ENCODE measurements around the gene GPR55.

Gene GPR55

GRCh38 chr2:230934231-230935129 lies 9.4 kb upstream of the GPR55 start:
- DNase-seq, result no peak

- DNase-seq, result no peak
These were observed 8.6 kb upstream of the GPR55 start for GRCh38 chr2:230933521-230934180.

- no peak for DNase-seq
These were observed 7.8 kb upstream of the GPR55 start for GRCh38 chr2:230932556-230933511.

GRCh38 chr2:230931556-230932231 lies 6.7 kb upstream of the GPR55 start:
- no peak for DNase-seq

DNA sequence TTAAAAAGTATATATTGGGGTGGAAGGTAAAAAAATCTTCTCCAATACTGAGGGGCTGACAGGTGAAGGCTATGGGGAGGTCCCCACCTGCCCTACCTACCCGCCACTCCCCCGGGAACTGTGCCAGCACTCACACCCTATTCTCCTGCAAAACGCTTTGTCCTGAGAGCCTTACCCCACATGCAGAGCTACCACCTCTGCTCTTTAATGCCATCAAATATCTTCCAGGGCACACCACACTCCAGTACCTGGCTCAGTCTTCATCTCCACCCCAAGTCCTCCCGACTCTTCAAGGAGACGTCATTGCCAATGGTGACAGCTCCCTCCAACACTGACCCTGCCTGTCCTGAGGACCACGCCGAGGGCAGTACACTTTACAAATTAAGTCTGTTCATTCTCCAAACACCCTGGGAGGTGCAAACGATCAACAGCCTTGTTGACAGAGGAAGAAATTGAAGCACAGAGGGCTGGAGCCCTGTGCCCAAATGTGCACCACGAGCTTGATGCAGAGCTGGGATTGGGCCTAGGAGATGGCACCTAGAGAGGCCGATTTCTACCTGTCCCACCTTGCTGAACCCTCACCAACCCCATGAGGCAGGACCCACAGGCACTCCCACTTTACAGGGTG lies 6.0 kb upstream of the GPR55 start:
- no peak for DNase-seq

- no peak for DNase-seq
These were observed 5.2 kb upstream of the GPR55 start for GRCh38 chr2:230930149-230930780.

- DNase-seq, result no peak
These were observed 4.5 kb upstream of the GPR55 start for GRCh38 chr2:230929381-230930148.

GRCh38 chr2:230928701-230929380 lies 3.8 kb upstream of the GPR55 start:
- no peak for DNase-seq

DNA sequence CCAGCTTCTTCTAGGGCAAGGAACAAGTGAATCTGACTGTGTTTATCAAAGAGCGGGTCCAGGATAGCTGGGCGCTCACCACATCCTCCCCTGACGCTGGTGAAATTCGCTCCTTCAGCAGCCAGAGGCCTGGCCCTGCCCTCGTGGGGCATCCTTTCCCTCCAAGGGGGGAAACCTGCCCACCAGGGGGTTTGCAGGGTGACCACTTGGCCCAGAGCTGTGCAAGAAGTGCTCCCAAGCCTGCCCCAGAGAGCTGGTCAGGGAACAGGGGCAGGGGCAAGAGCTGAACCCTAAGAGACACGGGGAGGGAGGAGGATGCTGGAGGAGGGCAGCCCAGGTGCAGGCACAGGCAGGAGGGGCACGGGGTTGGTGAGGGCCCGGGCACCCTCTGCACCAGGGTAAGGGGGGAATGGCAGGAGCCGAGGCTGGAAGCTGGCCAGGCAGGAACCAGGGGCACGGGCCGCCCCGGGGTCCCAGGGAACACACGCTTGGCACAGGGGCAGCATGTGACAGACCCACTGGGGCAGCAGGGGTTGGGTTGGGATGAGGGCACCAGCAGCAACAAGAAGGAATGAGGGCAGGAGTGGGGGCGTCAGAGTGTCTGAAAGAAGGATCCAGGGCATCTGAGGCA lies 2.8 kb upstream of the GPR55 start:
- DNase-seq, result no peak

DNA sequence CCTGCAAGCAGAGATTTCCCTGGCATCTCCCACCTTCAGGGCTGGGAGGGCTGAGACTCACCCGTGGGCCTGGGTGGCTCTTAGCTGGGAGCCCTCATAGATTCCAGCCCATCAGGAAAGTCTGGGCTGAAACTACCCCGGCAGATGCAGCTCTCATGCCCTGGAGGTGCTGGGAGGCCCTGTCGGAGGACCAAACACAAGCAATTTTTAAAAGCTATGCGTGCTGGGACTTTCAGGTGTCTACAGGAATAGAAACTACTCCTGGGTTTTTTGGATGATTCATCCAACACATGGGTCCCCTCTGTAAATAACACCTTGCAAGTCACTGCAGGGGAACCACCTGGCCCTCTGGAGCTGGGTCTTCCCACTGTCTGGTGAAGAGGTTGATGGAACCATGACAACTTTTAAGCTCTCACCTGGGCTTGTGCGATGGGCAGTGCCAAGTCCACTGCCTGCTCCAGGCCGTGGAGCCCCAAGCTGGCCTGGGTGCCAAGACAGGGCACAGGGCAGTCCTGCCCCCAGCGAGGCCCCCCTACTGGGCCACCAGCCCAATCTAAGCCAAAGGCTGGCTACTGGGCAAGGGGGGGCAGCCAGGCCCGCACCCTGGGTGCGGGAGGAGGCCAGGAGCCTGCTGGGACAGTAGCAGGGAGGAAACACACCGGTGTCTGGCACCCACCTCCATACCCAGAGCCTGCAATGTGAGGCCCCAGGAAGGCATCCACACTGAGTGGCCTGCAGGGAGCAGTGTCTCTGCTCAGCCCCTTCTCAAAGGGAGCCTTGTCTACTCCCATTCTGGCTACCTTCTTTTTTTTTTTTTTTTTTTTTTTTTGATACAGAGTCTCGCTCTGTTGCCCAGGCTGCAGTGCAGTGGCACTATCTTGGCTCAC lies 1.1 kb upstream of the GPR55 start:
- DNase-seq, result no peak

GRCh38 chr2:230925443-230925878 lies 419 bp upstream of the GPR55 start:
- no peak for DNase-seq

DNA sequence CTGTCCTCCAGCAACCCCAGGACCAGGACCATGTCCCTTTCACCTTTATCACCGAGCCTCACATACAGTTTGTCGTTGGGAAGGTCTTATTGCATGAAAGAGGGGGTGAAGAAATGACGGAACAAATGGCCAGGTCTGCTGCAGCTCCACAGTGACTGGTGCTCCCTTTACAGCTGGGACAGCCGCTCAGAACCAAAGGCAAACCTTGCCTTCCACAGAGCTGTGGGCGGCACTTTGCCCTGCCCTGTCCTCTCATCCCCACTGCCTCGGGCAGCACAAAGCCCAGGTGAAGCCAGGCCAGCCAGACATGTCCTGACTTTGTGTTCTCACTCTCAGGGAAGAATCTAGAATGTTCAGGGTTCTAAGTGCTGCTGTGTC lies 961 bp downstream of the GPR55 start:
- no peak for DNase-seq

GRCh38 chr2:230922951-230923717 lies 1.9 kb downstream of the GPR55 start:
- DNase-seq, result no peak

DNA sequence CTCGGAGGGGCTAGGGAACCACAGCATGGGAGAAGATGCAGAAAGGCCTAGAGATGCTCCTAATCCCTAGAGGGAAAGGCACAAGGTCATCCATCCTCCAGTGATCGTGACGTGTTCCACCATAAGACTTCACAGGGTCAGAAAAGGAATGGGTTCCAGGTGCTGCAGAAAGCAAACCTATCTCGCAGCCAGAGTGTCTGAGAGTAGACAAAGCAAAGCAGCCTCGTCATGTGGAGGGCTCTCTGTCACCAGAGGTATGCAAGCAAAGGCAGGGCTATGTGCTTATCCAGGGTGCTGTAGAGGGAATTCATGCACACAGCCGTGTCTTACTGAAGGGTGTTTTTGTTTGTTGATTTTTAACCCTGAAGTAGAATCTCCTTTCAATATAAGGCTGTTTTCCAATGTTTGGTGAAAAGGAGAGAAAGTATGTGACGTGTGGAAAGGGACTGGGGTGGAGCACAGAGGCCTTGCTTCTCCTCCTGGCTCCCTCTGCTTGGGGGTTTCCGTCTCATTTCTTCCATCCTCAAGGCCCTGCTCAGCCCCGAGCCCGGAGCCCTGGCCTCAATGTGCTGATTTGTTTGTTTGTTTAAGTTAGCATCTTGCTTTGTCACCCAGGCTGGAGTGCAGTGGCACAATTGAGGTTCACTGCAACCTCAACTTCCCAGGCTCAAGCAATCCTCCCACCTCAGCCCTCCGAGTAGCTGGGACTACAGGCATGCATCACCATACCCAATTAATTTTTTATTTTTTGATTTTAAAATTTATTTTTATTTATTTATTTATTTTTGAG lies 3.0 kb downstream of the GPR55 start:
- no peak for DNase-seq

DNA sequence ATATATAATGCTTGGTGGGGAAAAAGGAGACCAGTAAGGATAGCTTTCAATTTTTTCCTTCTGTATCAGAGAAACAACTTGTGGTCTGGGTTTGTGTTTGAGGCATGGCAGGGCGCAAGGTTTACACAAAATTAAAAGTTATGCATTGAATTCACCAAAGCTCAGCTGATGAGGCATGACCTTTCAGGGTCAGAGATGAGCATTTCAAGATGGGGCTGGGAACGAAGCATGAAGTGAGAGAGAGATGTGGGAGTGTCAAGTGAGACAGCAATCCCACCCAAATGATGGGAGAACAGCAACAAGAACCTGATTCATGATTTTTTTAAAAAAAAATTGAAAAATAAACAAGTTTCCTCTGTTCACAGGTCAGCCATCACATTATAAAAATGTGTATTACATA lies 4.9 kb downstream of the GPR55 start:
- DNase-seq, result no peak

DNA sequence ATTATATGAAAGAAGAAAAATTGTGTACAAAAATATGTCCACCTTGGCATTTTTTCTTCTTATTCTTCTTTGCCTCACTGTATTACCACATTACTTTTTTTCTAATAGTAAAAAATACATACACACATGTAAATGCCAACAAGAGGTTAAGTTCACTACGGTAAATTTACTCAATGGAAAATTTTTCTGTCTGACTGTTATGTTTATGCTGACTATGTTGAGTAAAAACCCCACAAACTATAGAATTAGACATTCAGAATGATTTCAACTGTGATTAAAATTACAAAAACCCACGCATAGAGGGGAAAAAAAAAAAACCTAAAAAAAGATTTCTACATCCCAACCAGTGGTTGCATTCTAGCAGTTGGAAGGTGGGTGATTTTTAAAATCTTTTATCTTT lies 5.4 kb downstream of the GPR55 start:
- no peak for DNase-seq

DNA sequence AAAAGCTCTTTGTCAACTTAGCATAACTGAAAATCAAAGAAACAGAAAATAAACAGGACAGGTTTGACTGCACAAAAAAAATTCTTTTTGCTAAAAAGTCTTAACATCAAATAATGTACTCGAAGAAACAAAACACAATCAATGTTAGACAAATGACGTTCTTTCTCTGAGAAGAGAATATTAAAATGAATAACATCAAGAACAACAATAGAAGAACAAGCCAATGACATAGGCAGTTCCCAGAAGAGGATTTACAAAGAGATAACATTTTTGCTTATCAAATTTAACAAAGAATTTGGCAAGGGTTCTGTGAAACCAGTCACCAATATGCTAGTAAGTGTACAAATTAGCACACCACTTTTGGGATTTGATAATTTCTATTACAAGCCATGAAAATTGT lies 5.8 kb downstream of the GPR55 start:
- DNase-seq, result no peak

Measured in C1 segment of cervical spinal cord (tissue), 14 donors.